ENCODE data around the gene MFSD11.
"Not testable (repeated sequence)": the region's sequence is repeated elsewhere in the genome, so short reads cannot be mapped to it uniquely, and the experiment has no call there.

Gene MFSD11

DNA sequence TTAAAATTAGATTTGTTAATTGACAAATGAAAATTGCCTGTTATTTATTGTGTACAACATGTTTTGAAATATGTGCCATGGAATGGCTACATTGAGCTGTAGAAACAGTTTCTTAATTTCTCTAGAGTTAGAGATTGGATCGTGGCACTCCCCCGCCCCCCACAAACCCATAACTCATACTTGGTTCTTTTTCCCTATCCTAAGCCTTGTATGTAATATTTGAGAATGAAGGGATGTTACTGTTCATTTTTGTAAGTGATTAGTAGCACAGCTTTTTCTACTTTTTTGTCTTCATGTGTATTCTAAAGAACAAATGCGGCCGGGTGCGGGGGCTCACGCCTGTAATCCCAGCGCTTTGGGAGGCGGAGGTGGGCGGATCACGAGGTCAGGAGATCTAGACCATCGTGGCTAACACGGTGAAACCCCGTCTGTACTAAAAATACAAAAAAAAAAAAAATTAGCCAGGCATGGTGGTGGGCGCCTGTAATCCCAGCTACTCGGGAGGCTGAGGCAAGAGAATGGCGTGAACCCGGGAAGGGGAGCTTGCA lies 1.7 kb downstream of the MFSD11 start:
- not testable (repeated sequence) for H3K9me3 ChIP-seq (ENCODE audit: control insufficient read depth, insufficient read depth, low read length); H3K27me3 ChIP-seq (ENCODE audit: control insufficient read depth, insufficient read depth, low read length); H3K4me3 ChIP-seq (ENCODE audit: low read depth, low read length); H3K9ac ChIP-seq (ENCODE audit: low read depth, low read length); H3K27ac ChIP-seq (ENCODE audit: low read depth, low read length)
- Histone ChIP-seq H3K36me3 (ENCODE audit: control insufficient read depth, insufficient read depth, low read length) (peaks cover 42% of the 10 kb centered on the region), H3K4me1 (ENCODE audit: control insufficient read depth, insufficient read depth, low read length) (peaks cover 12% of the 10 kb centered on the region)

DNA sequence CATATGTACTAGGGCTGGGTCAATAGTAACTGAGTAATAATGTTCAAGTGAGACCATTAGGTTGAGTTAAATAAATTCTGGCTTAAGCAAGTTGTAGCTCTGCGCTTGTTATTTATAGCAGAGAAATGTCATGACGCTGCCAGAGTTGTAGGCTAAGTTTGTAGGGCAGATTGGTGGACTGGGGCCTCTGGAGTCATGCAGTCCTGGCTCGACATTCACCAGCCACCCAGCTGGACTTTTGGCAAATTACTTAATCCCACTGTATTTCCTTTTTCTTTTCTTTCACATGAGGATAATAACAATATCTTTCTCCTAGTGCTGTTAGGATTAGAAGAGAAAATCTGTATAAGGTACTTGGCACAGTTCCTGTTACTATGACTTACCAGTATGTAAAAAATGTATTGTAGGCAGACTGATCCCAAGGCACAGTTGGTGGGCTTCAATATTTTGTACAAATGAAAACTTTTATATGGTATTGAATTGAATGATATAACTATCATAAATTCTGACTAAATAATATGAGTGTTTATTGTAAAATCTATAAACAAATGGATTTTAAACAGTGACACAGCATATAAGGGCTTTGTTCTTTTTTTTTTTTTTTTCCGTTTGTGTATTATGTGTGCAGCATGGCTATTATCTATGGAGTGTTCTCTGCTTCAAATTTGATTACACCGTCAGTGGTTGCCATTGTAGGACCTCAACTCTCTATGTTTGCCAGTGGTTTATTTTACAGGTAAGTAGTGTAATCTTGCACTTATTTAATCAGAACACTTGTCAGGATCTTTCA lies 2.6 kb downstream of the MFSD11 start:
- Histone ChIP-seq H3K27ac (ENCODE audit: low read depth, low read length) (no peak overlapping the region), H3K4me1 (ENCODE audit: control insufficient read depth, insufficient read depth, low read length) (peaks cover 8% of the 10 kb centered on the region), H3K4me3 (ENCODE audit: low read depth, low read length) (no peak overlapping the region), H3K27me3 (ENCODE audit: control insufficient read depth, insufficient read depth, low read length) (no peaks in the 10 kb centered on the region), H3K36me3 (ENCODE audit: control insufficient read depth, insufficient read depth, low read length) (peaks cover 42% of the 10 kb centered on the region), H3K9me3 (ENCODE audit: control insufficient read depth, insufficient read depth, low read length) (no peaks in the 10 kb centered on the region), H3K9ac (ENCODE audit: low read depth, low read length) (no peak overlapping the region)

DNA sequence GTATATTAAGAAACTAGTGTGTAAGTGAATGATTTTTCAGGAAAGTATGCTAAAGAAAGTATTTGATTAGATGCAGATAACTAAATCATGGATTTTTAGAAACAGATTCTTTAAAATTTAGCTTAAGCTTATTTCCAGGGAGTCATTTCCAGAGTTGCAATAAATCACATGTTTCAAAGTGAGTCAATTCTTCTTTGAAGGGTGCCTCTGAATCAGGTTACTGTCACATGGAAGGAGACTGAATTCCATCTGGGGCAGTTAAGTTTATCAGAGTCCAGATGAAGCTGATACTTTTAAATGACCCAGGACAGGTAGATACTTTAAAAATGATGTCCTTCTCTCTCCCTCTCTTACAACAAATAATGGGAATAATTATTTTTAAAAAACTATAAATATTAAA lies 5.0 kb downstream of the MFSD11 start:
- H3K9me3 ChIP-seq (ENCODE audit: control insufficient read depth, insufficient read depth, low read length), result no peaks in the 10 kb centered on the region
- peaks cover 8% of the 10 kb centered on the region for H3K4me1 ChIP-seq (ENCODE audit: control insufficient read depth, insufficient read depth, low read length)
- no peak overlapping the region for H3K4me3 ChIP-seq (ENCODE audit: low read depth, low read length)
- H3K36me3 ChIP-seq (ENCODE audit: control insufficient read depth, insufficient read depth, low read length), result peaks cover 45% of the 10 kb centered on the region
- no peaks in the 10 kb centered on the region for H3K27me3 ChIP-seq (ENCODE audit: control insufficient read depth, insufficient read depth, low read length)
- no peak overlapping the region for H3K9ac ChIP-seq (ENCODE audit: low read depth, low read length)
- no peak overlapping the region for H3K27ac ChIP-seq (ENCODE audit: low read depth, low read length)

DNA sequence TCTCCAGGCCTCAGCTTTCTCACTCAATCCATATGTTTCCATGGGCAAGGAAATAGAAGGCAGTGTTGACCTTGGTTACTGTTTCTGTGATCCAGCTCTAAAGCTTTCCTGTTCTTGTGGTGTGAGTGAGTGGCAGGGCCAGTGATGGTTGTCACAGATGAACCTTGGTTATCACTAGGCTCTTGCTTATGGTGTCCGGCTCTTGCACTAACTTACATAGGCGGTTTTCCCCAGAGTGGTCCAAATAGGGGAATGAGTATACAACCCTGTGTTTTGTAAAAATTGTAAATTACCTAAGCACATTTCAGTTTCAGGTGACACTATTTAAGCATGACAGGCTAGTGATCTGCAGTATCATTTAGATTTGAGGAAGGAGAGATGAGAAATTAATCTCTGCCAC lies 6.8 kb downstream of the MFSD11 start:
- no peaks in the 10 kb centered on the region for H3K4me1 ChIP-seq (ENCODE audit: control insufficient read depth, insufficient read depth, low read length)
- no peaks in the 10 kb centered on the region for H3K9me3 ChIP-seq (ENCODE audit: control insufficient read depth, insufficient read depth, low read length)
- H3K27ac ChIP-seq (ENCODE audit: low read depth, low read length), result no peak overlapping the region
- H3K4me3 ChIP-seq (ENCODE audit: low read depth, low read length), result no peak overlapping the region
- peaks cover 48% of the 10 kb centered on the region for H3K36me3 ChIP-seq (ENCODE audit: control insufficient read depth, insufficient read depth, low read length)
- no peaks in the 10 kb centered on the region for H3K27me3 ChIP-seq (ENCODE audit: control insufficient read depth, insufficient read depth, low read length)
- no peak overlapping the region for H3K9ac ChIP-seq (ENCODE audit: low read depth, low read length)

DNA sequence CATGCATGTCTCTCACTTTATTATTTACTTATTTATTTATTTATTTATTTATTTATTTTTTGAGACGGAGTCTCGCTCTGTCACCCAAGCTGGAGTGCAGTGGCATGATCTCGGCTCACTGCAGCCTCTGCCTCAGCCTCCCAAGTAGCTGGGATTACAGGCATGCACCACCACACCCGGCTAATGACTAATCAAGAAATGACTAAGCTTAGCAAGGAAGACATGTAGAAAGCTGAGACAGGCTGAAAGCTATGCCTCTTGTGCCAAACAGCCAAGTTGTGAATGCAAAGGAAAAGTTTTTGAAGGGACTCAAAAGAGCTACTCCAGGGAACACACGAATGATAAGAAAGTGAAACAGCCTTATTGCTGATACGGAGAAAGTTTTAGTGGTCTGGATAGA lies 7.9 kb downstream of the MFSD11 start:
- H3K27ac ChIP-seq (ENCODE audit: low read depth, low read length); H3K4me3 ChIP-seq (ENCODE audit: low read depth, low read length); H3K9me3 ChIP-seq (ENCODE audit: control insufficient read depth, insufficient read depth, low read length); H3K4me1 ChIP-seq (ENCODE audit: control insufficient read depth, insufficient read depth, low read length); H3K27me3 ChIP-seq (ENCODE audit: control insufficient read depth, insufficient read depth, low read length); H3K9ac ChIP-seq (ENCODE audit: low read depth, low read length): not testable (repeated sequence)
- peaks cover 48% of the 10 kb centered on the region for H3K36me3 ChIP-seq (ENCODE audit: control insufficient read depth, insufficient read depth, low read length)

DNA sequence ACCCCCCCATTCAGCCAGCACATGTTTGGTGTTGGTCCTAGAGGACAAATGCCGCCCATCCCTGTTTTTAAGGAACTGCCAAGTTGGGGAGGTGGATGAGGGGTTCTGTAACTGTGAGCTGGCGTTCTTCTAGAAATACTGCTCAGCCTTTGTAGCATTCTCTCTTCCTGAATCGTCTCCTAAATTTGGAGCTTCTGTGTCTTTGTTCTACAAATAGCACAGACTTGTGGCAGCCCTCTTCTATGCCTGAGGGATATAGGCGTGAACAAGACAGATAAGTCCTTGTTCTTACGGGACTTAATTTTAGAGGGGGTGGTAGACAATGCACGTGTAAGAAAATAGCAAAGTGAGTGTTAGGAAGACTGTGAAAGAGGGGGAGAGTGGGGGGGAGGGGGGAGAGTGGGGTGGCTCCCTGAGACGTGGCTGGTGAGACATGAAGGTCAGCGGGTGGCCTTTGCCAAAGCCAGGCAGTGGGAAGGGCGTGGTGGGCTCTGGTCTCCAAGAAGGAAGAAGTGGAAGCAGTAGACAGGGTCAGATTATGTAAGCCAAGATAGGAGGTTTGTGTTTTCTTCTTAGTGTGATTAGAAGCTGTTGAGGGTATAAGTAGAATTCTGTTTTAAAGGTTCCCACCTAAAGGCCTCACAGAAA lies 9.9 kb downstream of the MFSD11 start:
- no peak overlapping the region for H3K4me3 ChIP-seq (ENCODE audit: low read depth, low read length)
- H3K9ac ChIP-seq (ENCODE audit: low read depth, low read length), result no peak overlapping the region
- H3K4me1 ChIP-seq (ENCODE audit: control insufficient read depth, insufficient read depth, low read length), result no peaks in the 10 kb centered on the region
- H3K27ac ChIP-seq (ENCODE audit: low read depth, low read length), result no peak overlapping the region
- peaks cover 38% of the 10 kb centered on the region for H3K36me3 ChIP-seq (ENCODE audit: control insufficient read depth, insufficient read depth, low read length)
- no peaks in the 10 kb centered on the region for H3K27me3 ChIP-seq (ENCODE audit: control insufficient read depth, insufficient read depth, low read length)
- no peaks in the 10 kb centered on the region for H3K9me3 ChIP-seq (ENCODE audit: control insufficient read depth, insufficient read depth, low read length)

DNA sequence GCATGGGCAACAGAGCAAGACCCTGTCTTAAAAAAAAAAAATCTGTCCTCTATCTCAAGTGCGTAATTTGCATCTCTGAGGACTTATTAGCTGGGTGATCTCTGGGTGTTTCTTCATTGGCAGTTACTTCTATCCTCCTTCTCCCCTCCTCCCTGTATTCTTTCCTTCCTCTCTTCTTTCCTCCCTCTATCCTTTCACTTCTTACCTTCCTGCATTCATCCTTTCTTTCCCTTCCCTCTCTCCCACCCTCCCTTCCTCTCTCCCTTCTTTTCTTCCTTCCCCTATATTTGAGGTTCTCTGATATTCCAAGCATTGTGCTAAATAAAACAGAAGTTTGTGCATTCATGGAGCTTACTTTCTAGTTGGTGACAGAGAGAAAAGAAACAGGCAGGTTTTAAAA lies 10.7 kb downstream of the MFSD11 start:
- Histone ChIP-seq H3K36me3 (ENCODE audit: control insufficient read depth, insufficient read depth, low read length) (peaks cover 33% of the 10 kb centered on the region), H3K27ac (ENCODE audit: low read depth, low read length) (no peak overlapping the region)

DNA sequence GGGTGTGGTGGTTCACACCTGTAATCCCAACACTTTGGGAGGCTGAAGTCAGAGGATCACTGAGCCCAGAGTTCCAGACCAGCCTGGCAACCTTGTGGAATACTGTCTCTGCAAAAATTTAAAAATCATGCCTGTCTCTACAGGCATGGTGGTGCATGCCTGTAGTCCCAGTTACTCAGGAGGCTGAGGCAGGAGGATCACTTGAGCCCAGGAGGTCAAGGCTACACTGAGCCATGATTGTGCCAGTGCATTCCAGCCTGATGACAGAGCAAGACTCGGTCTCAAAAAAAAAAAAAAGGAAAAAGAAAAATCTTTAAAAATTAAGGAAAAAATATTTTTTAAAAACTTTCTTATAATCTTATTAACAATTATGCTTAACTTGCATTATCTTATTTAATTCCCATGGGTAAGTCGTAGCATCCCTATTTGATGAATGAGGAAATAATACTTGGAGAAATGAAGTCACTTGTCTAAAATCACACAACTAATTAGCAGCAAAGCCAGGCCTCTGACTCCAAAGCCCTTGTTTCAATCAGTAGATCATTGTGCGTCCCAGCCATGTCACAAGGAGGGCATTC lies 13.6 kb downstream of the MFSD11 start:
- no peak overlapping the region for H3K4me3 ChIP-seq (ENCODE audit: low read depth, low read length)
- no peaks in the 10 kb centered on the region for H3K4me1 ChIP-seq (ENCODE audit: control insufficient read depth, insufficient read depth, low read length)
- no peak overlapping the region for H3K27ac ChIP-seq (ENCODE audit: low read depth, low read length)
- H3K27me3 ChIP-seq (ENCODE audit: control insufficient read depth, insufficient read depth, low read length), result no peaks in the 10 kb centered on the region
- H3K9me3 ChIP-seq (ENCODE audit: control insufficient read depth, insufficient read depth, low read length), result no peaks in the 10 kb centered on the region
- peaks cover 16% of the 10 kb centered on the region for H3K36me3 ChIP-seq (ENCODE audit: control insufficient read depth, insufficient read depth, low read length)
- no peak overlapping the region for H3K9ac ChIP-seq (ENCODE audit: low read depth, low read length)

More for the DNA sequence above, 10.7 kb downstream of the MFSD11 start:
- no peak overlapping the region for H3K4me3 ChIP-seq (ENCODE audit: low read depth, low read length)
- no peak overlapping the region for H3K9ac ChIP-seq (ENCODE audit: low read depth, low read length)
- H3K27me3 ChIP-seq (ENCODE audit: control insufficient read depth, insufficient read depth, low read length), result no peaks in the 10 kb centered on the region
- H3K4me1 ChIP-seq (ENCODE audit: control insufficient read depth, insufficient read depth, low read length), result no peaks in the 10 kb centered on the region
- no peaks in the 10 kb centered on the region for H3K9me3 ChIP-seq (ENCODE audit: control insufficient read depth, insufficient read depth, low read length)

DNA sequence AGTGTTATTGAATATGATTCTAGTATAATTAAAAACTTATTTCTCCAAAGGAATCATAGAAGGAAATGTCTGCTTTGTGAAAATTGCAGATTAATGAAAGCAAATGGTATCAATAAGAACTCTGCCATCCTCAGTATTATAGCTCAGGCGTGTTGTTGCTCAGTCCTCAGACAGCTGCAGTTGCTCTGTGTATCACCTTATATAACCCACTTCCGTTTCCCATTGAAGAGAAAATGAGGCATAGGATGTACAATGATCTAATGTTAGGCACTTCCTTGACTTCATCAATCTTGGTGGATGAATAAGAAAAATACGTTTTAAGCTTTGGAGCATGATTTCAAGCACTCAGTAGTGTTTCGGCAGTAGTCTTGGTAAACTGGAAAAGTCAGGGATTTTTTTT lies 14.1 kb downstream of the MFSD11 start:
- Histone ChIP-seq H3K4me1 (ENCODE audit: control insufficient read depth, insufficient read depth, low read length) (no peaks in the 10 kb centered on the region), H3K9ac (ENCODE audit: low read depth, low read length) (no peak overlapping the region), H3K9me3 (ENCODE audit: control insufficient read depth, insufficient read depth, low read length) (no peaks in the 10 kb centered on the region), H3K4me3 (ENCODE audit: low read depth, low read length) (no peak overlapping the region), H3K27me3 (ENCODE audit: control insufficient read depth, insufficient read depth, low read length) (no peaks in the 10 kb centered on the region), H3K36me3 (ENCODE audit: control insufficient read depth, insufficient read depth, low read length) (peaks cover 16% of the 10 kb centered on the region), H3K27ac (ENCODE audit: low read depth, low read length) (no peak overlapping the region)

DNA sequence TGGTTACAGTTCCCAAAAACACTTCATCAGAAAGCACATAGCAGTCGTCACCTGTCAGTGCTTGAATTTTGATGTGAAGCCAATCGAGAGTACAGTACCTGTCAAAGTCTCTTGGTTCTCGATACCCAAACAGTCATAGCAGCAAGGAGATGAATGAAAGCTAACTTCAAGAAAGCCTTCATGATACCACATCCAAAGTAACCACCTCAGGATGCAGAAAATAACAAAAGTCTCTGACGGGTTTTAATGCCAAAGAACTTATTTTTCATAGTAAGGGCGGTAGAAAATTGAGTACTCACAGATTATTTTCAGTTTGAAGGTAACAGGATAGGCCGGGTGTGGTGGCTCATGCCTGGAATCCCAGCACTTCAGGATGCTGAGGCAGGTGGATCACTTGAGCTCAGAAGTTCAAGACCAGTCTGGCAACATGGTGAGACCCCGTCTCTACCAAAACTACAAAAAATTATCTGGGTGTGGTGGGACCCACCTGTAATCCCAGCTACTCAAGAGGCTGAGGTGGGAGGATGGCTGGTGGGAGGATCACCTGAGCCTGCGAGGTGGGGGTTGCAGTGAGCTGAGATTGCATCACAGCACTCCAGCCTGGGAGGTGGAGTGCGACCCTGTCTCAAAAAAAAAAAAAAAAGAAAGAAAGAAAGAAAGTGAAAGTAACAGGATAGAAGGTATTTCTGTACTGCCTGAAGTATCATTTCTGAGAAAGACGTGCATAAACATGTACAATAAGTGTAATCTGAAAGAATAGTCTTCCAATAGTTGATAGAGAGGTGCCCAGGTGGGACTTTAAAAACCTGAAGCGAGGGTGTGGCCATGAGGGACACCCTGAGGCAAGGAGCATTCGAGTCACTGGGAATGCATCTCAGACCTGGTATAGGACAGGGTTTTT lies 15.4 kb downstream of the MFSD11 start:
- peaks cover 19% of the 10 kb centered on the region for H3K36me3 ChIP-seq (ENCODE audit: control insufficient read depth, insufficient read depth, low read length)
- no peak overlapping the region for H3K4me3 ChIP-seq (ENCODE audit: low read depth, low read length)
- no peak overlapping the region for H3K9ac ChIP-seq (ENCODE audit: low read depth, low read length)
- H3K4me1 ChIP-seq (ENCODE audit: control insufficient read depth, insufficient read depth, low read length), result no peaks in the 10 kb centered on the region
- no peaks in the 10 kb centered on the region for H3K27me3 ChIP-seq (ENCODE audit: control insufficient read depth, insufficient read depth, low read length)
- H3K27ac ChIP-seq (ENCODE audit: low read depth, low read length), result no peak overlapping the region
- H3K9me3 ChIP-seq (ENCODE audit: control insufficient read depth, insufficient read depth, low read length), result no peaks in the 10 kb centered on the region
